ENCODE measurements around the gene USP10.
A peak's percentile ranks its signal among the peaks of the same experiment; 100 is the strongest.

Gene USP10

GRCh38 chr16:84699712-84700445 lies at the start of gene USP10:
Gene USP10 (plus strand): TSS chr16:84700000. CDS start chr16:84700091, 91 bp downstream.
- DNase-seq: peak; percentile 48 to 60

GRCh38 chr16:84650062-84650991 lies 49.5 kb upstream of the USP10 start:
- DNase-seq: no peak

- DNase-seq: no peak
Observed at GRCh38 chr16:84652566-84652965, 47.2 kb upstream of the USP10 start.

GRCh38 chr16:84654238-84654637 lies 45.6 kb upstream of the USP10 start:
- no peak for DNase-seq

- no peak for DNase-seq
Observed at GRCh38 chr16:84654998-84655397, 44.8 kb upstream of the USP10 start.

GRCh38 chr16:84656649-84657048 lies 43.2 kb upstream of the USP10 start:
- no peak for DNase-seq

- no peak for DNase-seq
Observed at GRCh38 chr16:84657229-84657837, 42.5 kb upstream of the USP10 start.

GRCh38 chr16:84658690-84659089 lies 41.1 kb upstream of the USP10 start:
- DNase-seq: no peak

- no peak for DNase-seq
Observed at GRCh38 chr16:84659656-84660300, 40.0 kb upstream of the USP10 start.

GRCh38 chr16:84660973-84661372 lies 38.8 kb upstream of the USP10 start:
- DNase-seq: no peak

- DNase-seq: no peak
Observed at GRCh38 chr16:84661418-84662060, 38.3 kb upstream of the USP10 start.

GRCh38 chr16:84662471-84662870 lies 37.3 kb upstream of the USP10 start:
- no peak for DNase-seq

GRCh38 chr16:84663433-84664101 lies 36.2 kb upstream of the USP10 start:
- DNase-seq: no peak

- no peak for DNase-seq
Observed at GRCh38 chr16:84665359-84665758, 34.4 kb upstream of the USP10 start.

- no peak for DNase-seq
Observed at GRCh38 chr16:84665843-84666242, 34.0 kb upstream of the USP10 start.

GRCh38 chr16:84667600-84668309 lies 32.0 kb upstream of the USP10 start:
- DNase-seq: no peak

- DNase-seq: no peak
Observed at GRCh38 chr16:84670063-84670462, 29.7 kb upstream of the USP10 start.

GRCh38 chr16:84672276-84673202 lies 27.3 kb upstream of the USP10 start:
- peak; percentile 34 to 51 for DNase-seq

- no peak for DNase-seq
Observed at GRCh38 chr16:84673203-84673535, 26.6 kb upstream of the USP10 start.

GRCh38 chr16:84673561-84673960 lies 26.2 kb upstream of the USP10 start:
- no peak for DNase-seq

Measured in bone marrow (tissue), 2 donors.